Glutamatergic neuron (in vitro differentiated cells): ENCODE results near the gene AMPH. TPM values are rescaled to one million over a fixed set of nuclear protein-coding genes. Genes with fewer than 3 reads are reported as not detected.

Source experiments
- DNase-seq: peaks from one replicate; pipeline ENCODE4 v3.0.0; 2022
- H3K27ac Mint-ChIP-seq: one replicate; pipeline ENCODE4 v1.8.0; 2020; ENCODE audit warnings: mild to moderate bottlenecking, mixed read lengths, inconsistent platforms; ENCODE audit not compliant: unreplicated experiment
- H3K27me3 Mint-ChIP-seq: one replicate; pipeline ENCODE4 v1.8.0; 2020; ENCODE audit warnings: mild to moderate bottlenecking, moderate library complexity, mixed read lengths, inconsistent platforms; ENCODE audit not compliant: unreplicated experiment
- H3K36me3 Mint-ChIP-seq: one replicate; pipeline ENCODE4 v1.8.0; 2020; ENCODE audit warnings: mild to moderate bottlenecking, mixed read lengths, inconsistent platforms; ENCODE audit not compliant: unreplicated experiment
- H3K4me1 Mint-ChIP-seq: one replicate; pipeline ENCODE4 v1.8.0; 2020; ENCODE audit warnings: mild to moderate bottlenecking, low read depth, mixed read lengths, inconsistent platforms; ENCODE audit not compliant: unreplicated experiment
- H3K4me3 Mint-ChIP-seq: one replicate; pipeline ENCODE4 v1.8.0; 2020; ENCODE audit warnings: mild to moderate bottlenecking, mixed read lengths, inconsistent platforms; ENCODE audit not compliant: unreplicated experiment
- H3K9me3 Mint-ChIP-seq: one replicate; pipeline ENCODE4 v1.8.0; 2020; ENCODE audit warnings: mild to moderate bottlenecking, moderate library complexity, mixed read lengths, inconsistent platforms; ENCODE audit not compliant: unreplicated experiment
- CTCF ChIP-seq: fragments of 200-600 bp; sonication (generic); IDR thresholded peaks from one replicate; pipeline ENCODE4 v1.5.0; 2021; ENCODE audit not compliant: partially characterized antibody, unreplicated experiment
- total RNA-seq: library from RNA; stranded (reverse); fragmentation: NEBNext Ultra II Directional; extraction: Animal tissue kit (Norgen Biotek cat#: 25700); gene quantifications from one replicate; pipeline ENCODE4 v1.2.1, GENCODE V29; 2021; ENCODE audit not compliant: unreplicated experiment

The AMPH gene
- total RNA-seq, 1 donor from 2014 or later = 9.4 TPM

GRCh38 chr7:38428041-38428440, 203.1 kb downstream of the AMPH start:
- TF ChIP-seq CTCF = no peak
- no peaks in the 10 kb centered on the region for H3K9me3 Mint-ChIP-seq
- H3K36me3 Mint-ChIP-seq = peaks cover 6% of the 10 kb centered on the region
- DNase-seq = no peak
- no peak overlapping the region for H3K4me3 Mint-ChIP-seq
- no peak overlapping the region for H3K27ac Mint-ChIP-seq
- no peaks in the 10 kb centered on the region for H3K4me1 Mint-ChIP-seq
- H3K27me3 Mint-ChIP-seq = no peaks in the 10 kb centered on the region

- no peaks in the 10 kb centered on the region for H3K4me1 Mint-ChIP-seq
- DNase-seq = no peak
- no peak overlapping the region for H3K4me3 Mint-ChIP-seq
- no peaks in the 10 kb centered on the region for H3K27me3 Mint-ChIP-seq
- no peak overlapping the region for H3K27ac Mint-ChIP-seq
- no peak for TF ChIP-seq CTCF
- peaks cover 6% of the 10 kb centered on the region for H3K36me3 Mint-ChIP-seq
- H3K9me3 Mint-ChIP-seq = no peaks in the 10 kb centered on the region
These were observed 203.8 kb downstream of the AMPH start for GRCh38 chr7:38427279-38427955.

GRCh38 chr7:38425509-38425908, 205.7 kb downstream of the AMPH start:
- H3K36me3 Mint-ChIP-seq = peaks cover 6% of the 10 kb centered on the region
- H3K4me3 Mint-ChIP-seq = no peak overlapping the region
- no peaks in the 10 kb centered on the region for H3K4me1 Mint-ChIP-seq
- no peaks in the 10 kb centered on the region for H3K9me3 Mint-ChIP-seq
- no peak for TF ChIP-seq CTCF
- no peaks in the 10 kb centered on the region for H3K27me3 Mint-ChIP-seq
- no peak overlapping the region for H3K27ac Mint-ChIP-seq
- DNase-seq = no peak

- Mint-ChIP-seq H3K27ac (no peak overlapping the region), H3K27me3 (no peaks in the 10 kb centered on the region), H3K36me3 (peaks cover 6% of the 10 kb centered on the region), H3K4me3 (no peak overlapping the region), H3K9me3 (no peaks in the 10 kb centered on the region), H3K4me1 (no peaks in the 10 kb centered on the region)
- DNase-seq = no peak
- TF ChIP-seq CTCF = no peak
These were observed 206.3 kb downstream of the AMPH start for GRCh38 chr7:38424750-38425463.

- Mint-ChIP-seq H3K27me3 (no peaks in the 10 kb centered on the region), H3K9me3 (no peaks in the 10 kb centered on the region), H3K4me3 (no peak overlapping the region), H3K36me3 (no peaks in the 10 kb centered on the region), H3K4me1 (peaks cover 4% of the 10 kb centered on the region), H3K27ac (no peak overlapping the region)
- TF ChIP-seq CTCF = no peak
- DNase-seq = no peak
These were observed 217.4 kb downstream of the AMPH start for GRCh38 chr7:38413784-38414183.
